ENCODE results near the gene TNNI3. TPM values are rescaled to one million over a fixed set of nuclear protein-coding genes. Genes with fewer than 3 reads are reported as not detected.

TNNI3 gene
- total and polyA plus RNA-seq, 9 of the 15 experiments (the other 6 are each of a cell fraction or from before 2014, with no cell fraction given) = 4.7 to 158 (median 42.0) TPM

DNA sequence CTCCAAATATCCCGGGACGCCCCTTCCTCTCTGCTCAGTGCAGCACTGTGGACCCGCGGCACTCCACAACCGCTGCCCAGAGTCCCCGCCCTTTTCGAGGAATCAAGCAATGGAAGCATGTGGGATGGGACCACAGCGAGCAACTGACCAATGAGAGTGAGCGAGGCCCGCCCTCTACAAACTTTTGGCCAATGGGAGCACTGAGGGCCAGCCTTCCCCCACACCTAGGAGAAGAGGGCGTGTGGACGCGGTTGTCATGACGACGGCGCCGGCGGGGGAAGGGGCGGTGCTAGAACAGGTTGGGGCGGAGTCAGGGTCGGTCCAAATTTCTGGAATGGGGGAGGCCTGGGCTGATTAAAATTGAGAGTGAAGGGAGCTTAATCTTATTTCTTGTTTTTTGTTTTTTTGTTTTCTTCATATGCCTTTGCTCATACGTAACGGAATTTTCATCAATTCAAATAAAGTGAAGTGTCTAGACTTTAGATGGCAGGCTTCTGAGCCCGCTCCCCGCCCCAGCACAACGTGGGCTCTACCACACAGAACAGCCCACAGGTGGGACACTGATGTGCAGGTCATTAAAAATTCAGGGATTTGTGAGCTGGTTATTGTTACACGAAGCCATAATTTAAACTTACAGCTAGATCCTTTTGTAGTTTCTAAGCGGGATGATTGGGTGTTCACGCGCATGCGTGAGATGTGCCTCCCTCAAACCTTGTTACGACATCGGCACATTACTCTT is 9.2 kb upstream of the TNNI3 start, which contains the start of gene DNAAF3 (continued):
- no peak for TF ChIP-seq CHAMP1 (IDR thresholded peaks at IDR 0.05)
- TF ChIP-seq, protein P1, sequence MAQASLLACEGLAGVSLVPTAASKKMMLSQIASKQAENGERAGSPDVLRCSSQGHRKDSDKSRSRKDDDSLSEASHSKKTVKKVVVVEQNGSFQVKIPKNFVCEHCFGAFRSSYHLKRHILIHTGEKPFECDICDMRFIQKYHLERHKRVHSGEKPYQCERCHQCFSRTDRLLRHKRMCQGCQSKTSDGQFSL (CRISPR knock-in tag; IDR thresholded peaks at IDR 0.05) = no peak
- TF ChIP-seq, protein P1 (tag; IDR thresholded peaks at IDR 0.05) = no peak
- peak; percentile 61 for TF ChIP-seq RB1 (IDR thresholded peaks at IDR 0.05; ENCODE audit: low read depth)
- TF ChIP-seq, protein P2, sequence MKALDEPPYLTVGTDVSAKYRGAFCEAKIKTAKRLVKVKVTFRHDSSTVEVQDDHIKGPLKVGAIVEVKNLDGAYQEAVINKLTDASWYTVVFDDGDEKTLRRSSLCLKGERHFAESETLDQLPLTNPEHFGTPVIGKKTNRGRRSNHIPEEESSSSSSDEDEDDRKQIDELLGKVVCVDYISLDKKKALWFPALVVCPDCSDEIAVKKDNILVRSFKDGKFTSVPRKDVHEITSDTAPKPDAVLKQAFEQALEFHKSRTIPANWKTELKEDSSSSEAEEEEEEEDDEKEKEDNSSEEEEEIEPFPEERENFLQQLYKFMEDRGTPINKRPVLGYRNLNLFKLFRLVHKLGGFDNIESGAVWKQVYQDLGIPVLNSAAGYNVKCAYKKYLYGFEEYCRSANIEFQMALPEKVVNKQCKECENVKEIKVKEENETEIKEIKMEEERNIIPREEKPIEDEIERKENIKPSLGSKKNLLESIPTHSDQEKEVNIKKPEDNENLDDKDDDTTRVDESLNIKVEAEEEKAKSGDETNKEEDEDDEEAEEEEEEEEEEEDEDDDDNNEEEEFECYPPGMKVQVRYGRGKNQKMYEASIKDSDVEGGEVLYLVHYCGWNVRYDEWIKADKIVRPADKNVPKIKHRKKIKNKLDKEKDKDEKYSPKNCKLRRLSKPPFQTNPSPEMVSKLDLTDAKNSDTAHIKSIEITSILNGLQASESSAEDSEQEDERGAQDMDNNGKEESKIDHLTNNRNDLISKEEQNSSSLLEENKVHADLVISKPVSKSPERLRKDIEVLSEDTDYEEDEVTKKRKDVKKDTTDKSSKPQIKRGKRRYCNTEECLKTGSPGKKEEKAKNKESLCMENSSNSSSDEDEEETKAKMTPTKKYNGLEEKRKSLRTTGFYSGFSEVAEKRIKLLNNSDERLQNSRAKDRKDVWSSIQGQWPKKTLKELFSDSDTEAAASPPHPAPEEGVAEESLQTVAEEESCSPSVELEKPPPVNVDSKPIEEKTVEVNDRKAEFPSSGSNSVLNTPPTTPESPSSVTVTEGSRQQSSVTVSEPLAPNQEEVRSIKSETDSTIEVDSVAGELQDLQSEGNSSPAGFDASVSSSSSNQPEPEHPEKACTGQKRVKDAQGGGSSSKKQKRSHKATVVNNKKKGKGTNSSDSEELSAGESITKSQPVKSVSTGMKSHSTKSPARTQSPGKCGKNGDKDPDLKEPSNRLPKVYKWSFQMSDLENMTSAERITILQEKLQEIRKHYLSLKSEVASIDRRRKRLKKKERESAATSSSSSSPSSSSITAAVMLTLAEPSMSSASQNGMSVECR (CRISPR knock-in tag; IDR thresholded peaks at IDR 0.05) = no peak
- peak; percentile 66; the same call in 1 of the 2 replicates for TF ChIP-seq MIER1 (IDR thresholded peaks at IDR 0.05; ENCODE audit: low read depth)
- no peak for TF ChIP-seq ZNF76 (CRISPR knock-in tag; IDR thresholded peaks at IDR 0.05; ENCODE audit: borderline replicate concordance)
- TF ChIP-seq MYC (IDR thresholded peaks at IDR 0.05; ENCODE audit: low read depth, low read length) = peak; percentile 17; the same call in 1 of the 2 replicates
- TF ChIP-seq MYC (CRISPR knock-in tag; IDR thresholded peaks at IDR 0.05; ENCODE audit: borderline replicate concordance, low read depth) = no peak
- TF ChIP-seq ZNF12 (CRISPR knock-in tag; IDR thresholded peaks at IDR 0.05) = no peak
- no peak for TF ChIP-seq KDM1A (IDR thresholded peaks at IDR 0.05)
- no peak for TF ChIP-seq ZNF764 (CRISPR knock-in tag; IDR thresholded peaks at IDR 0.05; ENCODE audit: low read depth)
- TF ChIP-seq MAZ (CRISPR knock-in tag; conservative IDR thresholded peaks at IDR 0.05 in 1 of 2, IDR thresholded peaks at IDR 0.05 in 1 of 2) = peak in 1 of 2 experiments; percentile 76; a peak in 1 of 4 replicates
- TF ChIP-seq COPS2 (conservative IDR thresholded peaks at IDR 0.05) = no peak
- TF ChIP-seq YY1 (IDR thresholded peaks at IDR 0.05; ENCODE audit: borderline replicate concordance in 1 of 3, control insufficient read depth in 1 of 3, extremely low read depth in 1 of 3, insufficient read depth in 3 of 3, insufficient read length in 1 of 3, insufficient replicate concordance in 2 of 3, low read depth in 1 of 3, low read length in 2 of 3) = peak in 1 of 3 experiments; percentile 45
- no peak for TF ChIP-seq ZNF696 (CRISPR knock-in tag; conservative IDR thresholded peaks at IDR 0.05)
- no peak for TF ChIP-seq HDAC3 (IDR thresholded peaks at IDR 0.05; ENCODE audit: borderline replicate concordance, partially characterized antibody)
